ENCODE data around the gene TREX2.

Gene TREX2

GRCh38 chrX:153433161-153433680, 12.6 kb downstream of the TREX2 start:
- no peak for DNase-seq

GRCh38 chrX:153430796-153431195, 15.1 kb downstream of the TREX2 start:
- DNase-seq: no peak

GRCh38 chrX:153426204-153426603, 19.7 kb downstream of the TREX2 start:
- DNase-seq: no peak

GRCh38 chrX:153423652-153424051, 22.2 kb downstream of the TREX2 start:
- DNase-seq: no peak

GRCh38 chrX:153421856-153422255, 24.0 kb downstream of the TREX2 start:
- no peak for DNase-seq

- DNase-seq: no peak
Observed at GRCh38 chrX:153420851-153421599, 24.8 kb downstream of the TREX2 start.

- no peak for DNase-seq
Observed at GRCh38 chrX:153417637-153418036, 28.2 kb downstream of the TREX2 start.

GRCh38 chrX:153416781-153417450, 28.9 kb downstream of the TREX2 start:
- DNase-seq: no peak

- no peak for DNase-seq
Observed at GRCh38 chrX:153414856-153415510, 30.9 kb downstream of the TREX2 start.

GRCh38 chrX:153413731-153414130, 32.1 kb downstream of the TREX2 start:
- no peak for DNase-seq

GRCh38 chrX:153412746-153413720, 32.8 kb downstream of the TREX2 start:
- no peak for DNase-seq

GRCh38 chrX:153411988-153412574, 33.8 kb downstream of the TREX2 start:
- no peak for DNase-seq

- no peak for DNase-seq
Observed at GRCh38 chrX:153411255-153411987, 34.4 kb downstream of the TREX2 start, which contains the start of gene ZFP92. TSS of gene ZFP92 (plus strand) at chrX:153411472. CDS start at chrX:153418323, 6,851 bp downstream.

- DNase-seq: no peak
Observed at GRCh38 chrX:153410888-153411254, 35.0 kb downstream of the TREX2 start.

GRCh38 chrX:153410373-153410772, 35.5 kb downstream of the TREX2 start:
- DNase-seq: no peak

GRCh38 chrX:153409414-153410101, 36.3 kb downstream of the TREX2 start:
- no peak for DNase-seq

- DNase-seq: no peak
Observed at GRCh38 chrX:153408871-153409351, 36.9 kb downstream of the TREX2 start.

GRCh38 chrX:153408221-153408721, 37.6 kb downstream of the TREX2 start:
- peak; percentile 82 for DNase-seq

- no peak for DNase-seq
Observed at GRCh38 chrX:153407736-153408135, 38.1 kb downstream of the TREX2 start.

GRCh38 chrX:153406903-153407302, 39.0 kb downstream of the TREX2 start:
- DNase-seq: no peak
